Ovary (tissue), 3 donors: ENCODE data around the gene PLB1.

Experiments
- CTCF ChIP-seq, 3 donors: fragments of 450-650 bp in 2 of 3; fragments of 200-600 bp in 1 of 3; IDR thresholded peaks; one replicate each; pipeline versions ENCODE4 v1.5.1 to v1.8.0; 2016 to 2022; ENCODE audit warnings: antibody characterized with exemption in 3 of 3, mild to moderate bottlenecking in 1 of 3
- EP300 ChIP-seq: sonication (generic); formaldehyde crosslinking; IDR thresholded peaks from one replicate; pipeline ENCODE4 v1.6.1; 2017; ENCODE audit warnings: antibody characterized with exemption
- POLR2A ChIP-seq: fragments of 450-650 bp; IDR thresholded peaks from one replicate; pipeline ENCODE4 v1.6.1; 2017; ENCODE audit warnings: antibody characterized with exemption, mild to moderate bottlenecking, moderate library complexity
- donor health status: DM: no; HTN: no; CAD: no.

DNA sequence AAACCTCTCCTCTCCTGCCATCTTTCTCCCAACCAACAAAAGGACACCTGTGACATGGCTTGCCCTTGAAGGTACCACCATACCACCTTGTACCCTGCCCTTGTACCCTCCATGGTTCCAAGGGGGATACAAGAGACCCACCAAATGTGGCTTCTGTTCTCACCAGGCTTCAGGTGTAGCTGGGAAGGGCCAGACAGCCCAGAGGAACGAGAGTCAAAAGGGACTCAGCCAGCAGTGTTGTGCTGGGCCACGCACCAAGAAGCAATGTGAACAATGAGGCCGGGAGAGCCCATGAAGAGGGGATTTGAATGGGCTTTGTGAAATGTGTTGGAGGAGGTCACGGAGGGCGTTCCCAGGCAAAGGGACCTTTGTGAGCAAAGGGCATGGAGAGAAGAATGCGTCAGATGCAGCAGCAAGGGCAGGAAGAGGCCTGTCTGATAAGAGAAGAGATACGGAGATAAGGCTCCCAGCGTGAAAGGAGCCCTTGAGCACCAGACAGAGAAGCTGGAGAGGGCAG lies 48.6 kb downstream of the PLB1 start:
- TF ChIP-seq CTCF (IDR thresholded peaks at IDR 0.05) (no peak), POLR2A (no peak), EP300 (no peak)
